Measurements from ENCODE around the gene TMTC1.

GRCh38 chr12:29702222-29702621, 81.5 kb downstream of the TMTC1 start:
- TF ChIP-seq EP300 (IDR thresholded peaks at IDR 0.05), result no peak
- TF ChIP-seq CTCF (IDR thresholded peaks at IDR 0.05), result no peak
- no peak for TF ChIP-seq POLR2A (IDR thresholded peaks at IDR 0.05; ENCODE audit: low read depth)
